ENCODE measurements around the gene NUDT4. TPM values are rescaled to one million over a fixed set of nuclear protein-coding genes. Genes with fewer than 3 reads are reported as not detected.

Gene NUDT4
- total and polyA plus RNA-seq, 2 of the 4 experiments (the other 2 are of a cell fraction), result 23.6 to 25.6 TPM

DNA sequence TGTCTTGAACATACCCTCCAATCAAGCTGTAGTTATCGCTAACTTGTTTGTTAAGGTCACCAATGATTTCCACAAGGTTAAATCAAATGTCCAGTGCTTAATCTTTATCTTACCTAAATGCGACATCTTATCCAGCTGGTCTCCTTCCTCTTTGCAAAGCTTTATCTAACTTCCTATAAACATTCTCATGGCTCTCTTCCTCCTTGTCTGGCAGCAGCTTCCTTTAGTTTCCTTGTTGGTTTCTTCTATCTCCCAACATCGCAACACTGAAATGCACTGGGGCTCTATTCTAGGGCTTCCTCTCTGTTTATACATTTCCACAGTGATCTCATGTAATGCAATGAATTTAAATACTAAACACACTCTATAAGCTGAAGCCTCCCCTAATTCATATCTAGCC lies 35.3 kb downstream of the NUDT4 start:
- Histone ChIP-seq H3K4me3 (ENCODE audit: insufficient read depth, low read depth, low read length) (no peak overlapping the region), H4K20me1 (ENCODE audit: insufficient read depth, low read length) (peaks cover 12% of the 10 kb centered on the region; the same call in 1 of the 2 replicates), H3K36me3 (ENCODE audit: control insufficient read depth, insufficient read depth, low read length) (peaks cover 2% of the 10 kb centered on the region), H2AK9ac (replicated peaks; ENCODE audit: low read depth, low read length, poor library complexity) (no peak overlapping the region), H2BK20ac (ENCODE audit: low read depth, low read length) (no peak overlapping the region), H4K5ac (ENCODE audit: low read depth, low read length) (peak overlapping the region; percentile 16; the same call in 1 of the 2 replicates), H3K9me1 (ENCODE audit: insufficient read depth, low read length) (peaks cover 17% of the 10 kb centered on the region), H3K27ac (ENCODE audit: insufficient read depth, low read length) (no peak overlapping the region), H4K91ac (ENCODE audit: insufficient read depth, low read depth, low read length) (no peak overlapping the region), H3K23ac (ENCODE audit: low read depth, low read length) (peak overlapping the region; percentile 64; the same call in 1 of the 2 replicates), H2BK120ac (ENCODE audit: low read depth, low read length) (no peak overlapping the region), H3K9me3 (ENCODE audit: control insufficient read depth, insufficient read depth, low read length) (no peaks in the 10 kb centered on the region), H3K4me2 (ENCODE audit: low read depth, low read length) (no peak overlapping the region), H2AFZ (replicated peaks; ENCODE audit: low read length, poor library complexity) (no peak overlapping the region), H3K27me3 (ENCODE audit: control insufficient read depth, insufficient read depth, low read length) (no peaks in the 10 kb centered on the region), H2BK15ac (ENCODE audit: low read depth, low read length) (no peak overlapping the region; the same call in 2 of the 3 replicates), H3K4ac (ENCODE audit: low read depth, low read length) (peak overlapping the region; percentile 51), H3K79me1 (ENCODE audit: low read depth in 1 of 2, low read length in 2 of 2) (peaks cover 17 to 54% of the 10 kb centered on the region in 2 experiments), H3K14ac (replicated peaks; ENCODE audit: low read depth, low read length) (0 out of 2 replicates have a peak overlapping the region, but pooled peaks have one; percentile 25), H3K9ac (ENCODE audit: low read depth, low read length) (no peak overlapping the region), H3K56ac (ENCODE audit: extremely low read depth, insufficient read depth, low read length) (no peak overlapping the region; the same call in 1 of the 2 replicates), H4K8ac (ENCODE audit: low read depth in 2 of 2, low read length in 2 of 2) (peak overlapping the region in 1 of 2 experiments; percentile 43; a peak in 2 of 4 replicates), H2BK5ac (ENCODE audit: low read depth, low read length, poor library complexity, severe bottlenecking) (peak overlapping the region; percentile 66), H3K4me1 (ENCODE audit: control insufficient read depth, insufficient read depth, low read length) (peaks cover 18% of the 10 kb centered on the region), H2AK5ac (ENCODE audit: low read depth, low read length) (peak overlapping the region; percentile 60; the same call in 1 of the 2 replicates), H3K18ac (ENCODE audit: low read depth, low read length) (peak overlapping the region; percentile 29; the same call in 1 of the 2 replicates)
- intact Hi-C loops (cut with micrococcal nuclease) (no loop called here), in situ Hi-C loops (cut with MboI; ENCODE audit: low sequenced_read_pairs) (loop anchor here (10.0 to 25.0 kb wide), 2 partner anchors 428 to 626 kb away; no protein-coding TSS in a partner anchor), dilution Hi-C loops (cut with HindIII; ENCODE audit: low sequenced_read_pairs, unreplicated experiment) (no loop called here)
- TF ChIP-seq RCOR1 (IDR thresholded peaks at IDR 0.05; ENCODE audit: insufficient replicate concordance, low read length) (no peak), NFE2L2 (IDR thresholded peaks at IDR 0.05; ENCODE audit: low read depth, low read length) (no peak), SMC3 (IDR thresholded peaks at IDR 0.05; ENCODE audit: low read depth, low read length) (no peak), MAFK (IDR thresholded peaks at IDR 0.05; ENCODE audit: low read depth, low read length) (no peak), MAZ (IDR thresholded peaks at IDR 0.05; ENCODE audit: borderline replicate concordance, low read depth, low read length) (no peak), MXI1 (IDR thresholded peaks at IDR 0.05; ENCODE audit: borderline replicate concordance, low read depth, low read length) (no peak), BHLHE40 (IDR thresholded peaks at IDR 0.05; ENCODE audit: low read depth, low read length) (no peak), FOS (IDR thresholded peaks at IDR 0.05; ENCODE audit: low read depth, low read length) (no peak), CHD1 (IDR thresholded peaks at IDR 0.05; ENCODE audit: low read depth, low read length) (no peak), RFX5 (IDR thresholded peaks at IDR 0.05; ENCODE audit: low read depth, low read length) (no peak), CEBPB (IDR thresholded peaks at IDR 0.05; ENCODE audit: low read depth, low read length) (no peak), POLR2A (IDR thresholded peaks at IDR 0.05; ENCODE audit: low read depth, low read length) (no peak), RAD21 (IDR thresholded peaks at IDR 0.05; ENCODE audit: low read length) (no peak)
- TF ChIP-seq, protein P1, sequence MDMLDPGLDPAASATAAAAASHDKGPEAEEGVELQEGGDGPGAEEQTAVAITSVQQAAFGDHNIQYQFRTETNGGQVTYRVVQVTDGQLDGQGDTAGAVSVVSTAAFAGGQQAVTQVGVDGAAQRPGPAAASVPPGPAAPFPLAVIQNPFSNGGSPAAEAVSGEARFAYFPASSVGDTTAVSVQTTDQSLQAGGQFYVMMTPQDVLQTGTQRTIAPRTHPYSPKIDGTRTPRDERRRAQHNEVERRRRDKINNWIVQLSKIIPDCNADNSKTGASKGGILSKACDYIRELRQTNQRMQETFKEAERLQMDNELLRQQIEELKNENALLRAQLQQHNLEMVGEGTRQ (IDR thresholded peaks at IDR 0.05; ENCODE audit: low read depth, low read length), result no peak
- TF ChIP-seq, protein P2, sequence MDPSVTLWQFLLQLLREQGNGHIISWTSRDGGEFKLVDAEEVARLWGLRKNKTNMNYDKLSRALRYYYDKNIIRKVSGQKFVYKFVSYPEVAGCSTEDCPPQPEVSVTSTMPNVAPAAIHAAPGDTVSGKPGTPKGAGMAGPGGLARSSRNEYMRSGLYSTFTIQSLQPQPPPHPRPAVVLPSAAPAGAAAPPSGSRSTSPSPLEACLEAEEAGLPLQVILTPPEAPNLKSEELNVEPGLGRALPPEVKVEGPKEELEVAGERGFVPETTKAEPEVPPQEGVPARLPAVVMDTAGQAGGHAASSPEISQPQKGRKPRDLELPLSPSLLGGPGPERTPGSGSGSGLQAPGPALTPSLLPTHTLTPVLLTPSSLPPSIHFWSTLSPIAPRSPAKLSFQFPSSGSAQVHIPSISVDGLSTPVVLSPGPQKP (IDR thresholded peaks at IDR 0.05; ENCODE audit: borderline replicate concordance, low read depth, low read length), result no peak
- TF ChIP-seq, protein P3, sequence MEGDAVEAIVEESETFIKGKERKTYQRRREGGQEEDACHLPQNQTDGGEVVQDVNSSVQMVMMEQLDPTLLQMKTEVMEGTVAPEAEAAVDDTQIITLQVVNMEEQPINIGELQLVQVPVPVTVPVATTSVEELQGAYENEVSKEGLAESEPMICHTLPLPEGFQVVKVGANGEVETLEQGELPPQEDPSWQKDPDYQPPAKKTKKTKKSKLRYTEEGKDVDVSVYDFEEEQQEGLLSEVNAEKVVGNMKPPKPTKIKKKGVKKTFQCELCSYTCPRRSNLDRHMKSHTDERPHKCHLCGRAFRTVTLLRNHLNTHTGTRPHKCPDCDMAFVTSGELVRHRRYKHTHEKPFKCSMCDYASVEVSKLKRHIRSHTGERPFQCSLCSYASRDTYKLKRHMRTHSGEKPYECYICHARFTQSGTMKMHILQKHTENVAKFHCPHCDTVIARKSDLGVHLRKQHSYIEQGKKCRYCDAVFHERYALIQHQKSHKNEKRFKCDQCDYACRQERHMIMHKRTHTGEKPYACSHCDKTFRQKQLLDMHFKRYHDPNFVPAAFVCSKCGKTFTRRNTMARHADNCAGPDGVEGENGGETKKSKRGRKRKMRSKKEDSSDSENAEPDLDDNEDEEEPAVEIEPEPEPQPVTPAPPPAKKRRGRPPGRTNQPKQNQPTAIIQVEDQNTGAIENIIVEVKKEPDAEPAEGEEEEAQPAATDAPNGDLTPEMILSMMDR (conservative IDR thresholded peaks at IDR 0.05; ENCODE audit: low read depth, low read length), result no peak
- CTCF ChIA-PET, result interaction anchor here (0.5 kb wide), 1 partner anchor 91 kb away, joined by 3 read pairs; no protein-coding TSS in a partner anchor
- 62% methylated on average over 3 of the region's 3 CpGs; no CpG with 5 or more reads in 1 of the 2 experiments for WGBS, 2 experiments (ENCODE audit: extremely low coverage in 2 of 2, insufficient read length in 1 of 2)
- DNase-seq (no peak), ATAC-seq (ENCODE audit: low read depth) (no peak)
- POLR2A ChIA-PET (ENCODE audit: unreplicated experiment), result no interaction called here
- BruUV-seq (replicated peaks), result no TSS peak

All from IMR-90 (cell line).